Hepatocyte (in vitro differentiated cells): ENCODE results near the gene AGBL5. TPM values are rescaled to one million over a fixed set of nuclear protein-coding genes. Genes with fewer than 3 reads are reported as not detected.

Experiments used
- DNase-seq: peaks from one replicate; pipeline ENCODE4 v3.0.0-alpha.2; 2016; ENCODE audit warnings: low spot score
- H2AFZ ChIP-seq: fragments of 200-600 bp; sonication (generic); 2 replicates; pipeline ENCODE4 v1.6.0; 2016; ENCODE audit warnings: antibody characterized with exemption, mild to moderate bottlenecking
- H3K27ac ChIP-seq: fragments of 200-600 bp; sonication (generic); 2 replicates; pipeline ENCODE4 v1.5.1; 2016; ENCODE audit warnings: mild to moderate bottlenecking
- H3K27me3 ChIP-seq: fragments of 200-600 bp; sonication (generic); 2 replicates; pipeline ENCODE4 v1.6.1; 2016
- H3K36me3 ChIP-seq: fragments of 200-600 bp; sonication (generic); replicated peaks from 2 replicates; pipeline ENCODE4 v1.5.1; 2016; ENCODE audit warnings: low read depth; ENCODE audit not compliant: insufficient read depth
- H3K4me1 ChIP-seq: fragments of 200-600 bp; sonication (generic); 2 replicates; pipeline ENCODE4 v1.5.1; 2016; ENCODE audit warnings: mild to moderate bottlenecking, moderate library complexity; ENCODE audit not compliant: insufficient read depth
- H3K4me2 ChIP-seq: fragments of 200-600 bp; sonication (generic); 2 replicates; pipeline ENCODE4 v1.6.0; 2016
- H3K4me3 ChIP-seq: fragments of 200-600 bp; sonication (generic); 2 replicates; pipeline ENCODE4 v1.5.1; 2016; ENCODE audit warnings: mild to moderate bottlenecking
- H3K79me2 ChIP-seq: fragments of 200-600 bp; sonication (generic); 2 replicates; pipeline ENCODE4 v1.6.0; 2017; ENCODE audit warnings: mild to moderate bottlenecking
- H3K9me2 ChIP-seq: fragments of 200-600 bp; sonication (generic); replicated peaks from 2 replicates; pipeline ENCODE4 v1.6.0; 2017; ENCODE audit warnings: mild to moderate bottlenecking; ENCODE audit not compliant: insufficient read depth
- H3K9me3 ChIP-seq: fragments of 200-600 bp; sonication (generic); 2 replicates; pipeline ENCODE4 v1.5.1; 2016; ENCODE audit warnings: low read depth, mild to moderate bottlenecking
- H4K20me1 ChIP-seq: fragments of 200-600 bp; sonication (generic); 2 replicates; pipeline ENCODE4 v1.6.0; 2016; ENCODE audit warnings: mild to moderate bottlenecking; ENCODE audit not compliant: insufficient read depth, poor library complexity, severe bottlenecking
- CTCF ChIP-seq: fragments of 200-600 bp; sonication (generic); IDR thresholded peaks from 2 replicates; pipeline ENCODE4 v1.5.1; 2016; ENCODE audit warnings: antibody characterized with exemption, mild to moderate bottlenecking; ENCODE audit not compliant: poor library complexity
- EZH2 ChIP-seq: fragments of 200-600 bp; sonication (generic); IDR thresholded peaks from 2 replicates; pipeline ENCODE4 v1.6.1; 2016; ENCODE audit warnings: antibody characterized with exemption, mild to moderate bottlenecking, borderline replicate concordance
- EZH2phosphoT487 ChIP-seq: fragments of 200-600 bp; sonication (generic); IDR thresholded peaks from one replicate; pipeline ENCODE4 v1.6.1; 2018; ENCODE audit warnings: antibody characterized with exemption, mild to moderate bottlenecking, low read depth, moderate library complexity; ENCODE audit not compliant: unreplicated experiment, severe bottlenecking
- WGBS: methylation state at CpG from one replicate; pipeline ENCODE4 v1.1.6; 2016; ENCODE audit warnings: low lambda C conversion rate; ENCODE audit errors: missing lambda C conversion rate; 5-methylcytosine and 5-hydroxymethylcytosine counted together
- polyA plus RNA-seq: library from polyadenylated mRNA; unstranded; fragments of >200 nt; fragmentation: Nextera tagmentation; extraction: Ambion mirVana; gene quantifications from 2 replicates; pipeline ENCODE4 v1.2.1, GENCODE V29; 2016
- total RNA-seq: library from RNA; depleted of rRNA; stranded (reverse); fragments of >200 nt; gene quantifications from 2 replicates; pipeline ENCODE4 v1.2.3, GENCODE V29; 2014

Gene AGBL5
- total and polyA plus RNA-seq, 2 experiments from 2014 or later = 12.9 to 20.2 TPM

- Histone ChIP-seq H3K9me3 (no peaks in the 10 kb centered on the region), H2AFZ (no peak overlapping the region), H3K4me2 (no peak overlapping the region), H3K36me3 (no peaks in the 10 kb centered on the region), H3K4me1 (peaks cover 18% of the 10 kb centered on the region), H3K4me3 (no peak overlapping the region), H3K9me2 (no peaks in the 10 kb centered on the region), H3K79me2 (no peaks in the 10 kb centered on the region), H3K27ac (no peak overlapping the region), H4K20me1 (no peaks in the 10 kb centered on the region), H3K27me3 (no peaks in the 10 kb centered on the region)
- DNase-seq = no peak
- TF ChIP-seq EZH2phosphoT487 (no peak), CTCF (no peak), EZH2 (no peak)
- 60% methylated on average over 11 of the region's 11 CpGs for WGBS
Observed at GRCh38 chr2:27021253-27022049, 30.0 kb upstream of the AGBL5 start.

GRCh38 chr2:27023740-27024139 lies 27.7 kb upstream of the AGBL5 start:
- Histone ChIP-seq H3K9me2 (no peaks in the 10 kb centered on the region), H4K20me1 (no peaks in the 10 kb centered on the region), H3K79me2 (no peaks in the 10 kb centered on the region), H3K4me2 (no peak overlapping the region), H3K27ac (no peak overlapping the region), H3K27me3 (no peaks in the 10 kb centered on the region), H3K4me1 (peaks cover 18% of the 10 kb centered on the region), H3K4me3 (no peak overlapping the region), H2AFZ (no peak overlapping the region), H3K36me3 (no peaks in the 10 kb centered on the region), H3K9me3 (no peaks in the 10 kb centered on the region)
- DNase-seq = no peak
- 96% methylated on average over 7 of the region's 7 CpGs for WGBS
- TF ChIP-seq EZH2phosphoT487 (no peak), CTCF (no peak), EZH2 (no peak)

DNA sequence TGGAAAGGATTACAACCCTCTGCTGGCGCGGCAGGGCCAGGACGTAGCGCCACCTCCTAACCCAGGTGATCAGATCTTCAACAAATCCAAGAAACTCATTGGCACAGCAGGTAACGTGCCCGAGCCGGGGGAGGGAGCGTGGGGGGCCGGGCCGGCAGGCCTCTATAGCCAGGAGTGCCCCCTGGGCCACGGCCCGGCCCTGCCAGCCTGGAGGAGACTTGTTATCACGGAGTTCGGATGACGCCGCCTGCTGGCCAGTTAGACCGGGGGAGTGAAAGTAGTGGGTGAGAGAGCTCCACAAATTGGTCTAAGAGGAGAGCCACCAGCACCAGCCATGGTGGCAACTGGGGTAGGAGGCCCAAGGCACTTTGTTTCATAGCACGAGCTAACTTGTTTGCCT lies 27.3 kb upstream of the AGBL5 start:
- Histone ChIP-seq H4K20me1 (no peaks in the 10 kb centered on the region), H3K79me2 (no peaks in the 10 kb centered on the region)

More for the DNA sequence above, 27.3 kb upstream of the AGBL5 start:
- no peaks in the 10 kb centered on the region for H3K27me3 ChIP-seq
- H3K27ac ChIP-seq = no peak overlapping the region
- no peaks in the 10 kb centered on the region for H3K9me2 ChIP-seq
- 84% methylated on average over 18 of the region's 18 CpGs for WGBS
- H2AFZ ChIP-seq = no peak overlapping the region
- H3K36me3 ChIP-seq = no peaks in the 10 kb centered on the region
- DNase-seq = no peak
- peaks cover 18% of the 10 kb centered on the region for H3K4me1 ChIP-seq
- no peak overlapping the region for H3K4me2 ChIP-seq
- H3K9me3 ChIP-seq = no peaks in the 10 kb centered on the region
- no peak overlapping the region for H3K4me3 ChIP-seq
- TF ChIP-seq CTCF (no peak), EZH2 (no peak), EZH2phosphoT487 (no peak)
